Measurements from ENCODE around the gene NDUFS1.

DNA sequence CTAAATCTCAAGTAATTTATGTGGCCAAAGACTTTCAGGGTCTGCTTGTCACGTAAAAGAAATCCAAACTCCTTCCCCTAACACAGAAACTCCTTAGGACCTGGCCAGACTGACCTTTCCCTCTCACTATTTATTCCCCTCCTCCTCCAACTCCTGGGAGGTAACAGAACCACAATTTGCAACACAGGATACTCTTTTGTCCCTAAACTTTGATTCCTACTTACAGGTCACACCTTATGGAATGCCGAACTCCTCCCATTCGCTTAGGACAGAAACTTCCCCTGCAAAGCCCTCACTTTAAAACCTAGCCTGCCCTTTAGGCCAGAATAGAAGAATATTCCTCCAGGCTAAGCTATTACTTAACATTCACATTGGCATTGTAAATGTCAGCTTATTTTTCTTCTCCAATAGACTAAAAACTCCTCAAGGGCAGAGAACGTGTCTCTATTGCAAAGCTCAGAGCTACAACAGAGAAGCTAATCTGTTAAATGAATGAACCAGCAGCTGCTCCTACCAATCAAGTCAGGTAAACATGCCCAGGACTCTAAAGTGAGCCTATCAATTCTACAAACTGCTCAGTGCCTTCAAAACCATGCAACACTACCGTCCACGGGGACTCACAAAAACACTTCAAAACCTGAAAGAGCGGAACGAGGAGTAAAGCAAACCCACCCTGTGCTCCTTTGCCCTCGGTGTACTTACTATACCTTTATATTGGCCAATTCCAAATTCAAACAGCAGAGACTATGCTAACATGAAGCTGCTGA is 79.4 kb downstream of the NDUFS1 start:
- no peak for TF ChIP-seq MXI1 (conservative IDR thresholded peaks at IDR 0.05; ENCODE audit: poor library complexity, severe bottlenecking)
- TF ChIP-seq TAF1 (IDR thresholded peaks at IDR 0.05; ENCODE audit: low read depth), result no peak
- TF ChIP-seq, protein P1, sequence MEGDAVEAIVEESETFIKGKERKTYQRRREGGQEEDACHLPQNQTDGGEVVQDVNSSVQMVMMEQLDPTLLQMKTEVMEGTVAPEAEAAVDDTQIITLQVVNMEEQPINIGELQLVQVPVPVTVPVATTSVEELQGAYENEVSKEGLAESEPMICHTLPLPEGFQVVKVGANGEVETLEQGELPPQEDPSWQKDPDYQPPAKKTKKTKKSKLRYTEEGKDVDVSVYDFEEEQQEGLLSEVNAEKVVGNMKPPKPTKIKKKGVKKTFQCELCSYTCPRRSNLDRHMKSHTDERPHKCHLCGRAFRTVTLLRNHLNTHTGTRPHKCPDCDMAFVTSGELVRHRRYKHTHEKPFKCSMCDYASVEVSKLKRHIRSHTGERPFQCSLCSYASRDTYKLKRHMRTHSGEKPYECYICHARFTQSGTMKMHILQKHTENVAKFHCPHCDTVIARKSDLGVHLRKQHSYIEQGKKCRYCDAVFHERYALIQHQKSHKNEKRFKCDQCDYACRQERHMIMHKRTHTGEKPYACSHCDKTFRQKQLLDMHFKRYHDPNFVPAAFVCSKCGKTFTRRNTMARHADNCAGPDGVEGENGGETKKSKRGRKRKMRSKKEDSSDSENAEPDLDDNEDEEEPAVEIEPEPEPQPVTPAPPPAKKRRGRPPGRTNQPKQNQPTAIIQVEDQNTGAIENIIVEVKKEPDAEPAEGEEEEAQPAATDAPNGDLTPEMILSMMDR (IDR thresholded peaks at IDR 0.05; ENCODE audit: poor library complexity, severe bottlenecking), result no peak
